K562 (cell line): Measurements from ENCODE around the gene ADD2. TPM values are rescaled to one million over a fixed set of nuclear protein-coding genes. Genes with fewer than 3 reads are reported as not detected.

ENCODE experiments used
- ARID1B ChIP-seq: fragments of 450-650 bp; IDR thresholded peaks from 2 replicates; pipeline ENCODE4 v1.6.1; 2016; ENCODE audit warnings: antibody characterized with exemption, mild to moderate bottlenecking, inconsistent platforms
- BCLAF1 ChIP-seq, 2 experiments: fragments of 450-650 bp in 1 of 2; IDR thresholded peaks; 2 replicates each; pipeline ENCODE4 v1.6.1; 2011 to 2017; ENCODE audit warnings: low read depth in 2 of 2, antibody characterized with exemption in 1 of 2, borderline replicate concordance in 1 of 2, low read length in 1 of 2, mild to moderate bottlenecking in 1 of 2, mixed read lengths in 1 of 2; ENCODE audit not compliant: control insufficient read depth in 1 of 2
- CBFA2T3 ChIP-seq: fragments of 450-650 bp; IDR thresholded peaks from 2 replicates; pipeline ENCODE4 v1.6.1; 2017
- COPS2 ChIP-seq: fragments of 450-650 bp; conservative IDR thresholded peaks from 2 replicates; pipeline ENCODE4 v1.6.1; 2016; ENCODE audit warnings: mild to moderate bottlenecking, moderate library complexity
- CTCF ChIP-seq, 3 experiments: IDR thresholded peaks in 2 of 3; conservative IDR thresholded peaks in 1 of 3; 2 replicates each; pipeline ENCODE4 v1.5.1; 2011 to 2012; ENCODE audit warnings: low read length in 3 of 3, mild to moderate bottlenecking in 3 of 3, control low read depth in 2 of 3, improper control_type of control experiment in 1 of 3, inconsistent platforms in 1 of 3, low read depth in 1 of 3, mixed read lengths in 1 of 3, moderate library complexity in 1 of 3; ENCODE audit not compliant: insufficient read depth in 2 of 3
- EP300 ChIP-seq: IDR thresholded peaks from 2 replicates; pipeline ENCODE4 v1.6.1; 2012; ENCODE audit warnings: low read length, improper control_type of control experiment
- FOXK2 ChIP-seq, 2 experiments: fragments of 450-650 bp; IDR thresholded peaks in 1 of 2; conservative IDR thresholded peaks in 1 of 2; 2 replicates each; pipeline ENCODE4 v1.6.1; 2016; ENCODE audit warnings: low read depth in 2 of 2, mild to moderate bottlenecking in 1 of 2
- HDAC2 ChIP-seq: fragments of 450-650 bp; IDR thresholded peaks from 2 replicates; pipeline ENCODE4 v1.6.1; 2016; ENCODE audit warnings: mild to moderate bottlenecking
- IRF1 ChIP-seq: sonication (generic); formaldehyde crosslinking; IDR thresholded peaks from 2 replicates; pipeline ENCODE4 v1.8.0; 2022; ENCODE audit warnings: missing genetic modification reagents, mild to moderate bottlenecking, borderline replicate concordance
- KDM1A ChIP-seq, 2 experiments: fragments of 450-650 bp; IDR thresholded peaks; 2 replicates each; pipeline ENCODE4 v1.6.1; 2016; ENCODE audit warnings: mild to moderate bottlenecking in 2 of 2
- L3MBTL2 ChIP-seq: fragments of 450-650 bp; IDR thresholded peaks from 2 replicates; pipeline ENCODE4 v1.6.1; 2016; ENCODE audit warnings: mild to moderate bottlenecking, moderate library complexity
- MAFG ChIP-seq: fragments of 450-650 bp; conservative IDR thresholded peaks from 2 replicates; pipeline ENCODE4 v1.6.1; 2016; ENCODE audit warnings: missing genetic modification characterization, missing compliant biosample characterization
- MTA1 ChIP-seq: fragments of 450-650 bp; IDR thresholded peaks from 2 replicates; pipeline ENCODE4 v1.6.1; 2017; ENCODE audit warnings: borderline replicate concordance
- PBX2 ChIP-seq, 2 experiments: IDR thresholded peaks in 1 of 2; conservative IDR thresholded peaks in 1 of 2; 2 replicates each; pipeline ENCODE4 v1.6.1; 2016; ENCODE audit warnings: low read depth in 2 of 2, mild to moderate bottlenecking in 1 of 2, missing compliant biosample characterization in 1 of 2, missing genetic modification characterization in 1 of 2, moderate library complexity in 1 of 2
- SRSF7 ChIP-seq: fragments of 200-400 bp; formaldehyde crosslinking; optimal IDR thresholded peaks from 2 replicates; pipeline ENCODE3; 2017; ENCODE audit warnings: mild to moderate bottlenecking, low read depth, low read length
- TEAD4 ChIP-seq, 2 experiments: sonication (generic) in 1 of 2; formaldehyde crosslinking in 1 of 2; IDR thresholded peaks; 2 replicates each; pipeline versions ENCODE4 v1.6.1 to v1.8.0; 2012 to 2022; ENCODE audit warnings: borderline replicate concordance in 1 of 2, inconsistent platforms in 1 of 2, low read length in 1 of 2, mild to moderate bottlenecking in 1 of 2, missing genetic modification reagents in 1 of 2
- ZEB2 ChIP-seq: fragments of 450-650 bp; IDR thresholded peaks from 2 replicates; pipeline ENCODE4 v1.6.1; 2016
- ZNF347 ChIP-seq: fragments of 450-650 bp; formaldehyde crosslinking; IDR thresholded peaks from 2 replicates; pipeline ENCODE4 v1.4.0; 2020; ENCODE audit warnings: low read depth, mild to moderate bottlenecking, moderate library complexity
- polyA plus RNA-seq, 8 experiments: library from polyadenylated mRNA; depleted of rRNA in 4 of 8; stranded (reverse) in 5 of 8; unstranded in 3 of 8; fragments of >200 nt; fragmentation: Nextera tagmentation in 2 of 8; fragmentation: Illumina TruSeq in 1 of 8; extraction: Ambion mirVana in 2 of 8; extraction: Trizol in 1 of 8; gene quantifications; 2 replicates each; pipeline versions ENCODE4 v1.2.1 to v1.2.3, GENCODE V29; 2011 to 2014; ENCODE audit warnings: inconsistent platforms in 1 of 8, missing spikeins in 1 of 8
- total RNA-seq, 7 experiments: library from RNA; depleted of rRNA in 6 of 7; stranded (reverse); fragments of >200 nt in 6 of 7; fragmentation: Illumina TruSeq in 2 of 7; extraction: Trizol in 2 of 7; gene quantifications; 2 replicates each; pipeline versions ENCODE4 v1.2.1 to v1.2.3, GENCODE V29; 2011 to 2021; ENCODE audit warnings: low replicate concordance in 1 of 7

Gene ADD2
- total and polyA plus RNA-seq, 9 of the 15 experiments (the other 6 are each of a cell fraction or from before 2014, with no cell fraction given): 3.5 to 63.0 (median 36.2) TPM

GRCh38 chr2:70743677-70744076, 24.3 kb downstream of the ADD2 start (continued):
- TF ChIP-seq ARID1B: peak; percentile 61
- 0 out of 2 replicates have a peak, but pooled peaks have one; percentile 53 for TF ChIP-seq ZEB2
- TF ChIP-seq MAFG: peak; percentile 71
- TF ChIP-seq EP300: 0 out of 2 replicates have a peak, but pooled peaks have one; percentile 13
- peak; percentile 21 to 38 (median 24); a peak in 3 of 6 replicates for TF ChIP-seq CTCF (IDR thresholded peaks at IDR 0.05 in 2 of 3, conservative IDR thresholded peaks at IDR 0.05 in 1 of 3; ENCODE audit: insufficient read depth in 2 of 3, low read depth in 1 of 3, low read length in 3 of 3)
- 0 out of 2 replicates have a peak, but pooled peaks have one; percentile 20 for TF ChIP-seq TEAD4 (IDR thresholded peaks at IDR 0.05; ENCODE audit: low read length)
- TF ChIP-seq TEAD4 (CRISPR knock-in tag; IDR thresholded peaks at IDR 0.05; ENCODE audit: borderline replicate concordance): no peak
- no peak for TF ChIP-seq COPS2
- 0 out of 2 replicates have a peak, but pooled peaks have one; percentile 29 for TF ChIP-seq MTA1
- peak; percentile 81 to 87 for TF ChIP-seq KDM1A (IDR thresholded peaks at IDR 0.05)
- 0 out of 4 replicates have a peak, but pooled peaks of 1 of the 2 experiments have one; percentile 52 for TF ChIP-seq BCLAF1 (IDR thresholded peaks at IDR 0.05; ENCODE audit: borderline replicate concordance in 1 of 2, control insufficient read depth in 1 of 2, low read depth in 2 of 2, low read length in 1 of 2)
- peak; percentile 54; the same call in 1 of the 2 replicates for TF ChIP-seq PBX2 (CRISPR knock-in tag; IDR thresholded peaks at IDR 0.05; ENCODE audit: low read depth)
- TF ChIP-seq PBX2 (tag; conservative IDR thresholded peaks at IDR 0.05; ENCODE audit: low read depth): peak; percentile 95
- TF ChIP-seq FOXK2 (conservative IDR thresholded peaks at IDR 0.05 in 1 of 2, IDR thresholded peaks at IDR 0.05 in 1 of 2; ENCODE audit: low read depth in 2 of 2): peak; percentile 24 to 53; a peak in 2 of 4 replicates
- TF ChIP-seq L3MBTL2: no peak
- TF ChIP-seq CBFA2T3: peak; percentile 32; the same call in 1 of the 2 replicates
- no peak for TF ChIP-seq ZNF347 (CRISPR knock-in tag)
- peak; percentile 82; the same call in 1 of the 2 replicates for TF ChIP-seq HDAC2
- TF ChIP-seq IRF1 (CRISPR knock-in tag): no peak
- TF ChIP-seq SRSF7: no peak
